Measurements from ENCODE around the gene TMEM117.

- TF ChIP-seq CTCF (IDR thresholded peaks at IDR 0.05) (no peak), POLR2A (IDR thresholded peaks at IDR 0.05) (no peak), EP300 (IDR thresholded peaks at IDR 0.05) (no peak)
Measured at GRCh38 chr12:43824207-43824775, 11.6 kb upstream of the TMEM117 start.

All from sigmoid colon (tissue), 4 donors.